DMS79 treated with DMSO at 0.1 percent for 48 hours (cell line): Measurements from ENCODE around the gene FRMD4A.
A peak's percentile ranks its signal among the peaks of the same experiment; 100 is the strongest.

ENCODE experiments used
- DNase-seq: peaks from one replicate; lab custom pipeline; 2025; lab: John Stamatoyannopoulos, UW

Gene FRMD4A

GRCh38 chr10:14016011-14016536 lies 314.6 kb downstream of the FRMD4A start:
- DNase-seq = no peak

GRCh38 chr10:14014423-14014822 lies 316.3 kb downstream of the FRMD4A start:
- DNase-seq = no peak

GRCh38 chr10:14010769-14011574 lies 319.8 kb downstream of the FRMD4A start:
- no peak for DNase-seq

GRCh38 chr10:14010101-14010558 lies 320.6 kb downstream of the FRMD4A start:
- DNase-seq = no peak

GRCh38 chr10:14009371-14010100 lies 321.2 kb downstream of the FRMD4A start:
- no peak for DNase-seq

- no peak for DNase-seq
Measured at GRCh38 chr10:14008740-14009080, 322.0 kb downstream of the FRMD4A start.

- DNase-seq = no peak
Measured at GRCh38 chr10:14004536-14004935, 326.2 kb downstream of the FRMD4A start.

- no peak for DNase-seq
Measured at GRCh38 chr10:14003517-14004184, 327.1 kb downstream of the FRMD4A start.

GRCh38 chr10:14001298-14002040 lies 329.3 kb downstream of the FRMD4A start:
- no peak for DNase-seq

GRCh38 chr10:13998163-13998835 lies 332.4 kb downstream of the FRMD4A start:
- DNase-seq = no peak

GRCh38 chr10:13997650-13998049 lies 333.1 kb downstream of the FRMD4A start:
- DNase-seq = no peak

GRCh38 chr10:13994932-13995331 lies 335.8 kb downstream of the FRMD4A start:
- DNase-seq = no peak

GRCh38 chr10:13993673-13994089 lies 337.0 kb downstream of the FRMD4A start:
- no peak for DNase-seq

GRCh38 chr10:13993169-13993568 lies 337.6 kb downstream of the FRMD4A start:
- no peak for DNase-seq

GRCh38 chr10:13991353-13991752 lies 339.4 kb downstream of the FRMD4A start:
- DNase-seq = no peak

- DNase-seq = peak; percentile 15
Measured at GRCh38 chr10:13990946-13991345, 339.8 kb downstream of the FRMD4A start.

GRCh38 chr10:13990392-13990805 lies 340.3 kb downstream of the FRMD4A start:
- DNase-seq = no peak

- no peak for DNase-seq
Measured at GRCh38 chr10:13989616-13990015, 341.1 kb downstream of the FRMD4A start.

- DNase-seq = no peak
Measured at GRCh38 chr10:13987446-13987845, 343.3 kb downstream of the FRMD4A start.

- DNase-seq = no peak
Measured at GRCh38 chr10:13984647-13985155, 346.0 kb downstream of the FRMD4A start.

- DNase-seq = no peak
Measured at GRCh38 chr10:13983035-13983434, 347.7 kb downstream of the FRMD4A start.
